Neural cell (in vitro differentiated cells): Measurements from ENCODE around the gene OVOL3. TPM values are rescaled to one million over a fixed set of nuclear protein-coding genes. Genes with fewer than 3 reads are reported as not detected.

Experiments
- H2AFZ ChIP-seq: fragments of 200-600, 300-800 bp; sonication (generic), shearing (Covaris generic); 2 replicates; pipeline ENCODE4 v1.6.0; 2014; ENCODE audit warnings: low read depth, mild to moderate bottlenecking, antibody characterized with exemption, low read length, moderate library complexity
- H3F3A ChIP-seq: fragments of 200-600 bp; shearing (Covaris generic); 2 replicates; pipeline ENCODE4 v1.6.1; 2016; ENCODE audit warnings: mild to moderate bottlenecking, moderate library complexity, mixed read lengths, antibody characterized with exemption, low read length; ENCODE audit not compliant: insufficient read depth, poor library complexity, severe bottlenecking
- H3K27ac ChIP-seq: fragments of 200-600, 300-800 bp; sonication (generic), shearing (Covaris generic); 2 replicates; pipeline ENCODE4 v1.5.1; 2014; ENCODE audit warnings: mild to moderate bottlenecking, low read length, moderate library complexity
- H3K27me3 ChIP-seq: fragments of 300-800, 200-600 bp; sonication (generic), shearing (Covaris generic); 2 replicates; pipeline ENCODE4 v1.6.0; 2014; ENCODE audit warnings: mild to moderate bottlenecking, low read depth, low read length, moderate library complexity; ENCODE audit not compliant: insufficient read depth
- H3K36me3 ChIP-seq: fragments of 300-800, 200-600 bp; sonication (generic), shearing (Covaris generic); 2 replicates; pipeline ENCODE4 v1.5.1; 2014; ENCODE audit warnings: mild to moderate bottlenecking, antibody characterized with exemption, low read length, moderate library complexity; ENCODE audit not compliant: insufficient read depth
- H3K4me2 ChIP-seq: fragments of 300-800, 200-600 bp; sonication (generic), shearing (Covaris generic); 2 replicates; pipeline ENCODE4 v1.6.0; 2014; ENCODE audit warnings: mild to moderate bottlenecking, low read length
- H3K4me3 ChIP-seq: fragments of 300-800, 200-600 bp; sonication (generic), shearing (Covaris generic); 2 replicates; pipeline ENCODE4 v1.5.1; 2014; ENCODE audit warnings: mild to moderate bottlenecking, low read length, moderate library complexity
- H3K79me2 ChIP-seq: fragments of 200-600 bp; shearing (Covaris generic); replicated peaks from 2 replicates; pipeline ENCODE4 v1.6.0; 2014; ENCODE audit warnings: mild to moderate bottlenecking, low read length, moderate library complexity; ENCODE audit not compliant: insufficient read depth
- H3K9ac ChIP-seq: fragments of 300-800, 200-600 bp; sonication (generic), shearing (Covaris generic); 2 replicates; pipeline ENCODE4 v1.6.1; 2016; ENCODE audit warnings: mild to moderate bottlenecking, low read length, mixed read lengths
- H3K9me2 ChIP-seq: fragments of 200-600 bp; shearing (Covaris generic); 2 replicates; pipeline ENCODE4 v1.6.1; 2016; ENCODE audit warnings: mild to moderate bottlenecking, low read length, mixed read lengths; ENCODE audit not compliant: insufficient read depth
- H3K9me3 ChIP-seq: fragments of 200-600, 300-800 bp; sonication (generic), shearing (Covaris generic); 2 replicates; pipeline ENCODE4 v1.6.1; 2016; ENCODE audit warnings: mild to moderate bottlenecking, mixed run types, low read length, moderate library complexity, mixed read lengths
- H4K20me1 ChIP-seq: fragments of 200-600 bp; shearing (Covaris generic); 2 replicates; pipeline ENCODE4 v1.6.1; 2016; ENCODE audit warnings: mild to moderate bottlenecking, mixed run types; ENCODE audit not compliant: insufficient read depth
- CTCF ChIP-seq: fragments of 450-650 bp; IDR thresholded peaks from 2 replicates; pipeline ENCODE4 v1.5.1; 2014; ENCODE audit warnings: antibody characterized with exemption, mild to moderate bottlenecking, moderate library complexity; ENCODE audit not compliant: poor library complexity, severe bottlenecking
- EP300 ChIP-seq: fragments of 450-650 bp; conservative IDR thresholded peaks from 2 replicates; pipeline ENCODE4 v1.6.1; 2014; ENCODE audit warnings: antibody characterized with exemption, mild to moderate bottlenecking, moderate library complexity; ENCODE audit not compliant: poor library complexity, severe bottlenecking
- EZH2 ChIP-seq: fragments of 200-600, 300-800 bp; shearing (Covaris generic), sonication (generic); IDR thresholded peaks from 2 replicates; pipeline ENCODE4 v1.6.1; 2014; ENCODE audit warnings: antibody characterized with exemption, low read length, borderline replicate concordance, mild to moderate bottlenecking; ENCODE audit not compliant: insufficient read depth, poor library complexity, severe bottlenecking
- MXI1 ChIP-seq: fragments of 450-650 bp; conservative IDR thresholded peaks from 2 replicates; pipeline ENCODE4 v1.6.1; 2014; ENCODE audit warnings: antibody characterized with exemption, mild to moderate bottlenecking; ENCODE audit not compliant: poor library complexity, severe bottlenecking
- POLR2AphosphoS5 ChIP-seq: IDR thresholded peaks from 2 replicates; pipeline ENCODE4 v1.6.1; 2012
- RAD21 ChIP-seq: fragments of 450-650 bp; conservative IDR thresholded peaks from 2 replicates; pipeline ENCODE4 v1.6.1; 2014; ENCODE audit warnings: antibody characterized with exemption, mild to moderate bottlenecking, moderate library complexity
- SMC3 ChIP-seq: fragments of 450-650 bp; conservative IDR thresholded peaks from 2 replicates; pipeline ENCODE4 v1.6.1; 2014; ENCODE audit warnings: antibody characterized with exemption, mild to moderate bottlenecking, moderate library complexity; ENCODE audit not compliant: poor library complexity
- TAF1 ChIP-seq: IDR thresholded peaks from 2 replicates; pipeline ENCODE4 v1.6.1; 2012; ENCODE audit warnings: low read depth
- polyA plus RNA-seq: library from polyadenylated mRNA; depleted of rRNA; stranded (reverse); fragments of >200 nt; gene quantifications from 2 replicates; pipeline ENCODE4 v1.2.3, GENCODE V29; 2014

Gene OVOL3
- polyA plus RNA-seq, 1 donor from 2014 or later = not detected

GRCh38 chr19:36106441-36106840 lies 4.5 kb upstream of the OVOL3 start:
- no peaks in the 10 kb centered on the region for H3K36me3 ChIP-seq
- H3K27ac ChIP-seq = no peak overlapping the region
- no peaks in the 10 kb centered on the region for H3K9me3 ChIP-seq
- no peak overlapping the region for H3K9ac ChIP-seq
- H3K79me2 ChIP-seq = no peaks in the 10 kb centered on the region
- no peak overlapping the region for H3K4me2 ChIP-seq
- H2AFZ ChIP-seq = no peak overlapping the region
- no peaks in the 10 kb centered on the region for H3K9me2 ChIP-seq
- no peaks in the 10 kb centered on the region for H3K27me3 ChIP-seq
- no peak overlapping the region for H3K4me3 ChIP-seq
- H4K20me1 ChIP-seq = no peaks in the 10 kb centered on the region
- H3F3A ChIP-seq = no peaks in the 10 kb centered on the region
- TF ChIP-seq POLR2AphosphoS5 (no peak), EP300 (no peak), CTCF (no peak), MXI1 (no peak), TAF1 (no peak), SMC3 (no peak)

GRCh38 chr19:36106991-36107390 lies 4.0 kb upstream of the OVOL3 start:
- no peak overlapping the region for H2AFZ ChIP-seq
- H3K9me3 ChIP-seq = no peaks in the 10 kb centered on the region
- H3F3A ChIP-seq = no peaks in the 10 kb centered on the region
- no peaks in the 10 kb centered on the region for H3K79me2 ChIP-seq
- no peak overlapping the region for H3K9ac ChIP-seq
- no peak overlapping the region for H3K4me2 ChIP-seq
- no peak overlapping the region for H3K4me3 ChIP-seq
- H3K9me2 ChIP-seq = no peaks in the 10 kb centered on the region
- H3K36me3 ChIP-seq = no peaks in the 10 kb centered on the region
- no peaks in the 10 kb centered on the region for H4K20me1 ChIP-seq
- no peak overlapping the region for H3K27ac ChIP-seq
- H3K27me3 ChIP-seq = no peaks in the 10 kb centered on the region
- no peak for TF ChIP-seq RAD21
- TF ChIP-seq MXI1 = no peak
- TF ChIP-seq EP300 = no peak

DNA sequence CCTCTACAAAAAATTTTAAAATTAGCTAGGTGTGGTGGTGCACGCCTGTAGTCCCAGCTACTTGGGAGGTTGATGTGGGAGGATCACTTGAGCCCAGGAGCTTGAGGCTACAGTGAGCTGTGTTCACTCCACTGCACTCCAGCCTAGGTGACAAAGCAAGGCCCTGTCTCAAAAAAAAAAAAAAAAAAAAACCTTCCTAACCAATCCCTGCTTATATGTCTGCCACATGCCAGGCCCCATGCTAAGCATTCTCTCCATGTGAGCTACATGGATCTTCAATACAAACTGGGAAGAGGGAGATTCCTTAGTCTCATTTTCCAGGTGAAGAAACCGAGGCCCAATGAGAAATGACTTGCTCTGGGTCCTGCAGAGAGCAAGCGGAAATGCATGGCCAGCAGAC lies 2.3 kb upstream of the OVOL3 start:
- no peak overlapping the region for H3K9ac ChIP-seq
- H3K9me3 ChIP-seq = no peaks in the 10 kb centered on the region
- H4K20me1 ChIP-seq = no peaks in the 10 kb centered on the region
- no peaks in the 10 kb centered on the region for H3K27me3 ChIP-seq
- no peak overlapping the region for H3K27ac ChIP-seq
- H2AFZ ChIP-seq = no peak overlapping the region
- TF ChIP-seq TAF1 (no peak), EP300 (no peak), RAD21 (no peak), EZH2 (no peak), POLR2AphosphoS5 (no peak)
- peaks cover under 1% of the 10 kb centered on the region for H3K79me2 ChIP-seq
- H3F3A ChIP-seq = no peaks in the 10 kb centered on the region
- no peaks in the 10 kb centered on the region for H3K9me2 ChIP-seq
- H3K36me3 ChIP-seq = no peaks in the 10 kb centered on the region
- H3K4me2 ChIP-seq = no peak overlapping the region
- H3K4me3 ChIP-seq = no peak overlapping the region

DNA sequence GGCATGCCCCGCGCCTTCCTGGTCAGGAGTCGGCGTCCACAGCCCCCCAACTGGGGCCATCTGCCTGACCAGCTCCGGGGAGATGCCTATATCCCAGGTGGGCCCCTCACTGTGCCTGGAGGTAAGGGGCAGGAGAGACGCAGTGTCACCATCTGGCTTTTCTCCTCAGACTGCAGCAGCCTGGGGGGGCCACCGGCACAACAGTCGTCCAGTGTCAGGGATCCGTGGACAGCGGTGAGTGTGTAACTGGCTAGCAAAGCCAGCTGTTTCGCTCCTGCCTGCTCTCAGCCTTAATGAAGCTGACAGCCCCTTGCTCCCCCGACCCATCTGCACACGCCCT lies 227 bp downstream of the OVOL3 start:
- no peak overlapping the region for H3K9ac ChIP-seq
- TF ChIP-seq CTCF (no peak), POLR2AphosphoS5 (no peak)

More for the DNA sequence above, 227 bp downstream of the OVOL3 start:
- no peaks in the 10 kb centered on the region for H3F3A ChIP-seq
- no peaks in the 10 kb centered on the region for H3K9me3 ChIP-seq
- no peak overlapping the region for H3K4me2 ChIP-seq
- H3K27me3 ChIP-seq = no peaks in the 10 kb centered on the region
- no peak overlapping the region for H3K4me3 ChIP-seq
- no peak overlapping the region for H2AFZ ChIP-seq
- H4K20me1 ChIP-seq = no peaks in the 10 kb centered on the region
- no peaks in the 10 kb centered on the region for H3K9me2 ChIP-seq
- H3K27ac ChIP-seq = no peak overlapping the region
- H3K36me3 ChIP-seq = no peaks in the 10 kb centered on the region
- peaks cover 11% of the 10 kb centered on the region for H3K79me2 ChIP-seq
